NCI-H2171 treated with DMSO at 0.1 percent for 48 hours (cell line): Measurements from ENCODE around the gene POU2AF3.
"Not testable (repeated sequence)": the region's sequence is repeated elsewhere in the genome, so short reads cannot be mapped to it uniquely, and the experiment has no call there.

ENCODE experiments used
- DNase-seq: peaks from one replicate; lab custom pipeline; 2025; lab: John Stamatoyannopoulos, UW

The POU2AF3 gene

DNA sequence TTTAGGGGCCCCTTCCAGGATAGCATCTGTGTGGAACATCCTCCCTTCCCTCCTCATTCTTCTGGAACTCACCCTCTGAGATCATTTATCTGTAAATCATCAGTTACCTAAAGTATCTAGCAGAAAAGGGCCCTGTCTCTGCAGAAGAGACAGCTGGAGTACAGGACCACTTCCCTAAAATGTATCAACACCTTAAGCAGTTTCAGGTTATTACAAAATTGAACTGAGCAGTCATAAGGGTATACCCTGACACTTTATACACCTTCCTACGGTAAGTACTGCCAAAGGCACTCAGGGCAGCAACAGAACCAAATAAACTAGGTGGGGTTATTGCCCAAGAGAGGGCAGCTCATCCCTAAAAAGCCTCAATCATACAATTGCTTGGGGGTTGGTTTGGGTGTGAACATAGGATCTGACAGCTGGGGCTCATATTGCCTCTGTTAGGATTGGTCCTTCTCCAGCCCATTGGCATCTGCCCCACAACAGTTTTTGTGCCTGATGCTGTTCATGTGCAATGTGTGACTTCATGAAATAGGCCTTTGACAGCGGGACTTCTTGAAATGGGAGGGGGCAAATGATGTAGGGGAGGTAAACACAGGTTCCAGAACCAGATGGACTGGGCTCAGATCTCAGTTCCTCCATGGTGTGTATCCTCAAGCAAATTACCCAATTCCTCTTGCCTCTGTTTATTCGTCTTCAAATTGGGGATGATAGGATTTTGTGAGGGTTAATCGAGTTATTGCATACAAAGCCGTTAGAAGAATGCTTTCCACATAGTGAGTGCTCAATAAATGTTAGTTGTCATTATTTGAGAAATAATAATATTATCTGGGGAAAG lies 2.9 kb downstream of the POU2AF3 start:
- peak; percentile 96 for DNase-seq

- DNase-seq, result no peak
Observed at GRCh38 chr11:111301842-111302118, 3.4 kb downstream of the POU2AF3 start.

- DNase-seq, result peak; percentile 77
Observed at GRCh38 chr11:111302298-111302697, 4.0 kb downstream of the POU2AF3 start.

DNA sequence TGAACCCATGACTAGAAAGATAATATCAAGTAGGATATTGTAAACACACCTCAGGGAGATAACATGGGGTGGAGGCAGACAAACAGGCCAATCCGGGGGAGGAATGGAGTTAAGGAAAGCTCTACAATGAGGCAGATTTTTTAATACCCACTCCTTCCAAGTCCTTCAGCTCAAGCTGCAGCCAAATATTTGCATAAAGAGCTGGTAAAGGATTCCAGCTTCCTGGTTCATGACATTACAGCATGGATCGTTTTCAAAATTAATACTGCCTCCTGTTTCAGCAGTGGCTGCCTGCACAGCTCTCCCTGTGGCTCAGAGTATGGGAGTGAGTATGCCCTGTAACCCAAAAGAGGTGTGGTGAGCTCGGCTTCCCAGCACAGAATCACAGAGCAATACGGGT lies 5.1 kb downstream of the POU2AF3 start:
- DNase-seq, result peak; percentile 87

- DNase-seq, result no peak
Observed at GRCh38 chr11:111305162-111305802, 6.9 kb downstream of the POU2AF3 start.

- DNase-seq, result no peak
Observed at GRCh38 chr11:111305876-111306275, 7.5 kb downstream of the POU2AF3 start.

DNA sequence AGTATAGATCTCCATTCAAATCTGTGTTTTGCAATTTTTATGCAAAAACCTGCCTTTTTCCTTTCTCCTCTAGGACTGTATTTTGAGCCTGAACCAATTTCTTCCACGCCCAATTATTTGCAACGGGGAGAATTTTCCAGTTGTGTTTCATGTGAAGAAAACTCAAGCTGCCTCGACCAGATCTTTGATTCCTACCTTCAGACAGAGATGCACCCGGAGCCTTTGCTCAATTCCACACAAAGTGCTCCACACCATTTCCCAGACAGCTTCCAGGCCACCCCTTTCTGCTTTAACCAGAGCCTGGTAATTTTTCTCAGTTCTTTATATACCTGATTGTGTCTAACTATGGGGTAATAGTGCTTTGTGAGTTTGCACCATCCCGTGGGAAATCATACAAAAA lies 8.0 kb downstream of the POU2AF3 start:
- no peak for DNase-seq

- DNase-seq, result peak; percentile 83
Observed at GRCh38 chr11:111307472-111308108, 9.2 kb downstream of the POU2AF3 start.

GRCh38 chr11:111308140-111308539 lies 9.8 kb downstream of the POU2AF3 start:
- DNase-seq, result peak; percentile 99

DNA sequence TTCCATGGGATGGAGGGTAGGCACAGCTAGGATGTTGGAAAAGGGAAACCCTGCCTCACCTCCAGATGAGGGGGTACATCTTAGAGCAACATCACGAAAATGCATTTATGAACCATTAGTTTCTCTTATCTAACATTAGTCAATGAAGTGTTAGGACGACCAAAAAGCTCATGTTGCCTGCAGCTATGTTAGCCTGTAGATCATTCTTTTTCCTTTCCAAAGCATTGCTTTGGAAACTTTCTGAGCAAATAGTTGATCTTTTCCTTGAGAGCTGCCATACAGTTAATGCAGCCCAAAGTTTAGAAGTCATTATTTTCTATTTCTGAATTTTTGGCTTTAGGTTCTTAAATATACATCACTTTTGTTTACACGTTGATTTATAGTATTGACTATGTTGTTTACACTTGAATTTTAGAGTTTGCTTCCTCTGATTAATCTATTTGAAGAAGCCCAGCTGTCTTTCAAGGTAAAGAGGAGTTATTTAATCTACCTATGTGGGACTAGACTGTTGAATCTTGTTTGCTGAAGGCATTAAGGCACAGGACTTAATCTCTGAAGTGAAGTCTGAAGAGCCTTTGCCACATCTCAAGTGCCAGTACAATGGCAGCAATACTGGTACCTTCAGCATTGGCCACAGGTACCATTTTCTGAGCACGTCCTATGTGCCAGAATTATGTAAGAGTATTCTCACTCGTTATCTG lies 11.0 kb downstream of the POU2AF3 start:
- peak; percentile 28 for DNase-seq

- DNase-seq, result peak; percentile 94
Observed at GRCh38 chr11:111310088-111310487, 11.7 kb downstream of the POU2AF3 start.

- no peak for DNase-seq
Observed at GRCh38 chr11:111310723-111311122, 12.4 kb downstream of the POU2AF3 start.

DNA sequence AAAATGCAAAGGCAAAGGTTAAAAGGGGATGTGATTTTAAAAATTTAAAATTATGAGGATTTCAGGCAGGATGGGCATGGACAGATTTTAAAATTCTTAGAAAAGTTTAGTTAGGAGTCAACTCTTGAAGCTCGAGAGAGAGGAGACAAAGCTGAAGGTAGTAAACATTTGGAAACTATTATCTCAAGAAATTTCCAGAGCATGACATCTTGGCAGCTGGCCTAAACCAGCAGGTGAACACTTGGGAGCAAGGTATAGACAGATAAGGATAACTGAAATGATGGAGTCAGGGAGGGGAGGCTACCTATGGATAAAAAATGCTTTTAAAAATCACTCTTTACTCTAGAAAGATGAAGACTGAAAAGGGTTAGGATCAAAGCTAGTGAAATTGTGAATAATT lies 13.7 kb downstream of the POU2AF3 start:
- peak; percentile 26 for DNase-seq

DNA sequence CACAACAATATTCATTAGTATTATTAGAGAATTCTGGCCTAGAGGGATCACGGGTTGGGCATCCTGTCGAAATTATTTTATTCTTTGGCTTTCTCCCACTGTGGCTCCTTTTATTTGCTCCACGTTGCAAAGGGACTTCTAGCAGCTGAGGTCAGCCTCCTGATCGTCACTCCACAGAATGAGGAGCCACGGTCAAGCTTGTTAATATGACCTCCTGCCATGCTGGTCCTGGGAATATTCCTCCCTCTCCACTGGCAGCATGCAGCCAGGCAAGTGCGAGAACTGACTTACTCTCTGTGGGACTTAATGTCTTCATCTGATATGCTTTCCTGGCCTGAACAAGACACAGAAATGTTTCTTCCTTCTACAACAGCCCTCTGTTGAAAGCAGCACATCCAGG lies 20.9 kb downstream of the POU2AF3 start:
- DNase-seq, result no peak

DNA sequence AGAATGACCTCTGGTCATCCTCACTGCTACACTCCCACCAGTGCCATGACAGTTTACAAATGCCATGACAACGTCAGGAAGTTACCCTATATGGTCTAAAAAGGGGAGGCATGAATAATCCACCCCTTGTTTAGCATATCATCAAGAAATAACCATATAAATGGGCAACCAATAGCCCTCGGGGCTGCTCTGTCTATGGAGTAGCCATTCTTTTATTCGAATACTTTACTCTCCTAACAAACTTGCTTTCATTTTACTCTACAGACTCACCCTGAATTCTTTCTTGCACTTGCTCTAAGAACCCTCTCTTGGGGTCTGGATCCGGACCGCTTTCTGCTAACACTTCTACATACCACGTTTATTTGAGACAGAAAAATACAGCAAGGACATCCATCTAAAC lies 21.9 kb downstream of the POU2AF3 start:
- DNase-seq, result not testable (repeated sequence)

DNA sequence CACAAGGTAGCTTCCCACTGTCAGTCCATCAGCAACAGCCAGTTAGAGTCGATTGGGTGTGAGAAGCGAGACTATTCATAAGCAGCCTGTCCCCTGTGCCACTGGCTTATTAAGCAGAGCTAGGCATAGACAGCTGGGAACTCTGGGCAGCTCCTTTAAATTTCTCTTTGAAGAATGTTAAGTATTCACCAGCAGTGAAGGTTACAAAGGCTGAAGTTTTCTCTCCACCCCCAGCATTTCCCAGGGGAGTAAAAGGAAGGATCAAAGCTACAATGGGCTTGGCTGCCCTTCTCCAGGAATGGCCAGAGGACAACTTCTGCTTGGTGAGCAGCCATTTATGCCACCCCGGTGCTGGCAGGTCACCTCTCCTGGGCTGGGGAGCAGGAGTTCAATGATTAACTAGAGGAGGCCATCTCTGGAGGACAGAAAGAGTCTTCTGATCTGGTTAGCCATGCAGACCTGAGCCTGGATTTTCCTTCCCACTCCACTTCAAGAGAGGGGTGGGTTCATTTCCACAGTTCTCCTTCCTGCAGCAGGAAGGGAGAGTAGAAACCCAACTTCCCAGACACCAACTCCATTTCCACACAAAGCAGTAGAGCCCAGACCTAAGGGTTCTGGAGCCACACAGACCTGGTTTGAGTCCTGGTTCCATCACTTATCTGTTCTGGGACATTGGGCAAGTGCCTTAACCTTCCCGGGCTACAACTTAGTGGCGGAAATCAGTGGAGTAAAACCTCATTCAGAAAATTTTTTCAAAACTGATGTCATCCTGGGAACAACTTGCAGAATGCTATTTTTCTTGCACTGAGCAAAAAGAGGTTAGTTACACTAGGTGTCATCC lies 22.6 kb downstream of the POU2AF3 start:
- no peak for DNase-seq

GRCh38 chr11:111322534-111322933 lies 24.2 kb downstream of the POU2AF3 start:
- DNase-seq, result no peak

GRCh38 chr11:111324277-111324720 lies 26.0 kb downstream of the POU2AF3 start:
- no peak for DNase-seq

GRCh38 chr11:111325259-111325658 lies 26.9 kb downstream of the POU2AF3 start:
- no peak for DNase-seq

DNA sequence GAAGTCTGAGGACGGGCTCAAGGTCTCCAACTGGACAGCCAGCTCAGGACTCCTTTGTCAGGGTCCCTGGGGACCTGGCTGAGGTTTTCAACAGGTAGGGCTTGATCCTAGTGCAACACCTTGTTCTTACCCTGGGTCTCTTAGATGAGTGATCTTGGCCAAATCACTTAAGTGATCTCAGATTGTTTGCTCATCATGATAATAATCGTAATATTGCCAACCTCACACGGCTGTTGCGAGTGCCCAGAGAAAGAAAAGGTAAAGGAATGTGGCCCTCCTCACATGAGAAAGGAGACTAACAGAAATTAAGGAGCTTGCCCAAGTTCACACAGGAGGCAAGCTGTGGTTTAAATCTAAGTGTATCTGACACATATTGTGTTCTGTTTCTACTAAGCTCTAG lies 28.5 kb downstream of the POU2AF3 start:
- no peak for DNase-seq

GRCh38 chr11:111327908-111328624 lies 29.7 kb downstream of the POU2AF3 start:
- peak; percentile 41 for DNase-seq
